OCI-LY7 (cell line): ENCODE measurements around the gene OR2M2. TPM values are rescaled to one million over a fixed set of nuclear protein-coding genes. Genes with fewer than 3 reads are reported as not detected.

Experiments used
- BruUV-seq: library from RNA; stranded (reverse); fragments of 400-500 nt; replicated peaks from 2 replicates; lab custom pipeline; 2021; lab: Mats Ljungman, UMichigan
- CTCF ChIA-PET: fragments of 300-600 bp; sonication (Branson Sonifier 250); formaldehyde crosslinking; loops from one replicate; lab custom pipeline; 2022; ENCODE audit warnings: antibody characterized with exemption; ENCODE audit not compliant: unreplicated experiment; lab: Charles Lee
- POLR2A ChIA-PET: fragments of 300-600 bp; sonication (Branson Sonifier 250); formaldehyde crosslinking; loops from one replicate; lab custom pipeline; 2022; ENCODE audit warnings: antibody characterized with exemption; lab: Charles Lee
- DNase-seq: peaks from one replicate; pipeline ENCODE4 v3.0.0-alpha.2; 2015; ENCODE audit warnings: low spot score
- H2AFZ ChIP-seq: fragments of 200-600 bp; sonication (generic), shearing (Covaris generic); 2 replicates; pipeline ENCODE4 v1.6.1; 2014; ENCODE audit warnings: mild to moderate bottlenecking, antibody characterized with exemption, low read length, moderate library complexity
- H3K27ac ChIP-seq: fragments of 200-600 bp; sonication (generic); 2 replicates; pipeline ENCODE4 v1.5.1; 2014; ENCODE audit warnings: mixed run types, low read depth, mild to moderate bottlenecking, moderate library complexity, low read length, inconsistent platforms; ENCODE audit not compliant: poor library complexity, severe bottlenecking
- H3K36me3 ChIP-seq: fragments of 200-600 bp; sonication (generic); 2 replicates; pipeline ENCODE4 v1.6.1; 2014; ENCODE audit warnings: mild to moderate bottlenecking, antibody characterized with exemption, low read length, moderate library complexity, mixed read lengths; ENCODE audit not compliant: insufficient read depth
- H3K4me1 ChIP-seq: fragments of 200-600 bp; sonication (generic); 2 replicates; pipeline ENCODE4 v1.5.1; 2014; ENCODE audit warnings: mild to moderate bottlenecking, low read length; ENCODE audit not compliant: insufficient read depth, poor library complexity, severe bottlenecking
- H3K4me2 ChIP-seq: fragments of 200-600 bp; sonication (generic); 2 replicates; pipeline ENCODE4 v1.6.1; 2014; ENCODE audit warnings: mild to moderate bottlenecking, low read length
- H3K4me3 ChIP-seq: fragments of 200-600 bp; sonication (generic); 2 replicates; pipeline ENCODE4 v1.5.1; 2014; ENCODE audit warnings: mild to moderate bottlenecking, low read depth, low read length; ENCODE audit not compliant: poor library complexity, severe bottlenecking
- H3K79me2 ChIP-seq: fragments of 200-600 bp; sonication (generic); 2 replicates; pipeline ENCODE4 v1.6.1; 2016; ENCODE audit warnings: low read depth, mild to moderate bottlenecking, low read length, moderate library complexity, mixed read lengths; ENCODE audit not compliant: insufficient read depth
- H3K9me2 ChIP-seq: fragments of 200-600 bp; sonication (generic); 2 replicates; pipeline ENCODE4 v1.6.1; 2016; ENCODE audit warnings: mild to moderate bottlenecking, low read length, mixed read lengths; ENCODE audit not compliant: insufficient read depth
- H3K9me3 ChIP-seq: fragments of 200-600 bp; sonication (generic); 2 replicates; pipeline ENCODE4 v1.6.1; 2014; ENCODE audit warnings: mild to moderate bottlenecking, mixed run types, low read length, mixed read lengths
- H4K20me1 ChIP-seq: fragments of 200-600 bp; sonication (generic); 2 replicates; pipeline ENCODE4 v1.6.1; 2014; ENCODE audit warnings: mild to moderate bottlenecking, antibody characterized with exemption, low read length, moderate library complexity, mixed read lengths; ENCODE audit not compliant: insufficient read depth
- EZH2phosphoT487 ChIP-seq: fragments of 200-600 bp; sonication (generic); IDR thresholded peaks from 2 replicates; pipeline ENCODE4 v1.6.1; 2018; ENCODE audit warnings: low read depth, borderline replicate concordance, mild to moderate bottlenecking, mixed run types, antibody characterized with exemption, low read length, moderate library complexity, mixed read lengths
- intact Hi-C: fragments of 100-400 bp; cut with micrococcal nuclease; formaldehyde crosslinking; loops from one replicate; pipeline ENCODE4 v1.10.0; 2022; ENCODE audit not compliant: unreplicated experiment
- total RNA-seq, 2 experiments: library from RNA; depleted of rRNA in 1 of 2; stranded (reverse); fragments of >200 nt in 1 of 2; shearing (Covaris generic) in 1 of 2; gene quantifications; 2 replicates each; pipeline ENCODE4 v1.2.3, GENCODE V29; 2014 to 2022
- TF ChIP-seq, protein P1 (sequence below): fragments of 200-600 bp; sonication (generic); conservative IDR thresholded peaks from 2 replicates; pipeline ENCODE4 v1.5.1; 2014; ENCODE audit warnings: mild to moderate bottlenecking, antibody characterized with exemption, low read length, moderate library complexity, mixed read lengths

Gene OR2M2
- total RNA-seq, 2 experiments from 2014 or later: not detected

- H2AFZ ChIP-seq: no peak overlapping the region
- no peak overlapping the region for H3K4me2 ChIP-seq
- intact Hi-C loops: no loop called here
- H3K9me3 ChIP-seq: no peaks in the 10 kb centered on the region
- no peaks in the 10 kb centered on the region for H3K4me1 ChIP-seq
- POLR2A ChIA-PET: interaction anchor here (0.8 kb wide), 1 partner anchor 29 kb away, joined by 3 read pairs; no protein-coding TSS in a partner anchor
- CTCF ChIA-PET: no interaction called here
- H3K4me3 ChIP-seq: no peak overlapping the region
- H3K36me3 ChIP-seq: no peaks in the 10 kb centered on the region
- no peak for TF ChIP-seq EZH2phosphoT487
- TF ChIP-seq, protein P1, sequence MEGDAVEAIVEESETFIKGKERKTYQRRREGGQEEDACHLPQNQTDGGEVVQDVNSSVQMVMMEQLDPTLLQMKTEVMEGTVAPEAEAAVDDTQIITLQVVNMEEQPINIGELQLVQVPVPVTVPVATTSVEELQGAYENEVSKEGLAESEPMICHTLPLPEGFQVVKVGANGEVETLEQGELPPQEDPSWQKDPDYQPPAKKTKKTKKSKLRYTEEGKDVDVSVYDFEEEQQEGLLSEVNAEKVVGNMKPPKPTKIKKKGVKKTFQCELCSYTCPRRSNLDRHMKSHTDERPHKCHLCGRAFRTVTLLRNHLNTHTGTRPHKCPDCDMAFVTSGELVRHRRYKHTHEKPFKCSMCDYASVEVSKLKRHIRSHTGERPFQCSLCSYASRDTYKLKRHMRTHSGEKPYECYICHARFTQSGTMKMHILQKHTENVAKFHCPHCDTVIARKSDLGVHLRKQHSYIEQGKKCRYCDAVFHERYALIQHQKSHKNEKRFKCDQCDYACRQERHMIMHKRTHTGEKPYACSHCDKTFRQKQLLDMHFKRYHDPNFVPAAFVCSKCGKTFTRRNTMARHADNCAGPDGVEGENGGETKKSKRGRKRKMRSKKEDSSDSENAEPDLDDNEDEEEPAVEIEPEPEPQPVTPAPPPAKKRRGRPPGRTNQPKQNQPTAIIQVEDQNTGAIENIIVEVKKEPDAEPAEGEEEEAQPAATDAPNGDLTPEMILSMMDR: no peak
- no peaks in the 10 kb centered on the region for H3K9me2 ChIP-seq
- no peaks in the 10 kb centered on the region for H4K20me1 ChIP-seq
- DNase-seq: no peak
- H3K79me2 ChIP-seq: no peaks in the 10 kb centered on the region
- no peak overlapping the region for H3K27ac ChIP-seq
- BruUV-seq: no TSS peak
Measured at GRCh38 chr1:248194117-248194516, 19.5 kb downstream of the OR2M2 start.

DNA sequence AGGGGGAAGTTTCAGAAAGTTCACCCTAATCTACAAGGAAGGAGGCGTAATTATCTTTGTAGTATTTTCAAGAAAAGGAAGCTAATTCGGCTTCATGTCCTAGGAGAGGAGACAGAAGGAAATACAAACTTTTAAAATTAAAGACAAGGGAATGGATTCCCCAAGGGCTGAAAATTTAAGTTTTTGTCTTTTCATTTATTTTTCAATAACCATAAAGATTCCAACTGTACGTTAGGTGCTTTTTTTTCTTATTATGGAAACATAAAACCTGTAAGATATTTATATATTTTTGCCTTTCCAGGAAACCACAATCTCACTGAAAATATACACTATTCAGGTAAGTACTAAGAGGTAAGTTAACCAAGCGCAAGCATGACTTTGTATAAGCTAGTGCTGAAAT lies 22.3 kb downstream of the OR2M2 start, which contains the start of gene OR2M3:
Gene OR2M3 (plus strand): TSS at position 301 of the 400 bp plus-strand sequence. CDS start 5,803 bp downstream, outside the sequence.
- Histone ChIP-seq H3K9me2 (no peaks in the 10 kb centered on the region), H3K9me3 (no peaks in the 10 kb centered on the region), H3K4me2 (no peak within 1 kb of the TSS), H4K20me1 (no peaks in the 10 kb centered on the region), H2AFZ (no peak within 1 kb of the TSS), H3K79me2 (no peaks in the 10 kb centered on the region), H3K4me1 (no peaks in the 10 kb centered on the region), H3K4me3 (no peak within 1 kb of the TSS), H3K36me3 (no peaks in the 10 kb centered on the region), H3K27ac (no peak within 1 kb of the TSS)
- BruUV-seq: no TSS peak
- DNase-seq: no peak
- ChIA-PET POLR2A (interaction anchor here (1.2 kb wide), 1 partner anchor 40 kb away, joined by 4 read pairs; no protein-coding TSS in a partner anchor), CTCF (no interaction called here)
- intact Hi-C loops: no loop called here
- TF ChIP-seq, protein P1: no peak
- no peak for TF ChIP-seq EZH2phosphoT487

- no peaks in the 10 kb centered on the region for H3K36me3 ChIP-seq
- H3K4me1 ChIP-seq: no peaks in the 10 kb centered on the region
- no TSS peak for BruUV-seq
- no peak overlapping the region for H3K4me3 ChIP-seq
- ChIA-PET POLR2A (no interaction called here), CTCF (no interaction called here)
- intact Hi-C loops: no loop called here
- DNase-seq: no peak
- H3K27ac ChIP-seq: no peak overlapping the region
- H2AFZ ChIP-seq: no peak overlapping the region
- TF ChIP-seq EZH2phosphoT487: no peak
- TF ChIP-seq, protein P1: no peak
- H3K9me2 ChIP-seq: no peaks in the 10 kb centered on the region
- H3K79me2 ChIP-seq: no peaks in the 10 kb centered on the region
- no peak overlapping the region for H3K4me2 ChIP-seq
- no peaks in the 10 kb centered on the region for H4K20me1 ChIP-seq
- no peaks in the 10 kb centered on the region for H3K9me3 ChIP-seq
Measured at GRCh38 chr1:248215880-248216279, 41.3 kb downstream of the OR2M2 start.
